Measurements from ENCODE around the gene TIMM10. TPM values are rescaled to one million over a fixed set of nuclear protein-coding genes. Genes with fewer than 3 reads are reported as not detected.

The TIMM10 gene
- total RNA-seq, 4 donors from 2014 or later = 23.5 to 29.0 (median 27.9) TPM

DNA sequence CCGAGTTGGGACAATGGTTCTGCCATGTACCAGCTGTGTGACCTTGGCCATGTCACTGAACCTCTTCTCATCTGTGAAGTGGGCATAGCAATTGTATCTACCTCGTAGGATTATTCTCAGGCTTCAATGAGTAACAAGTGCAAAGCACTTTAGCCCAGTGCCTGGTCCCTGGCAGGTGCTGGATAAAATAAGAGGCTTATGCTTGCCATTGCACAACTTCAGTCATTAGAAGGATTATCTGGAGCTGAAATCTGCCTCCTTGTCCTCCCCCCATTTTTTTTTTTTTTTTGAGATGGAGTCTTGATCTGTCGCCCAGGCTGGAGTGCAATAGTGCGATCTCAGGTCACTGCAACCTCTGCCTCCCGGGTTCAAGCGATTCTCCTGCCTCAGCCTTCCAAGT, 14.0 kb upstream of the TIMM10 start:
- Histone ChIP-seq H3K4me1 (no peaks in the 10 kb centered on the region), H3K27ac (no peak overlapping the region), H3K9me3 (no peaks in the 10 kb centered on the region), H3K36me3 (peaks cover 0 to 22% of the 10 kb centered on the region in 2 donors), H3K27me3 (peaks cover 3% of the 10 kb centered on the region), H3K4me3 (no peak overlapping the region)
- 79 to 92% methylated on average over 2 to 5 of the region's 6 CpGs for WGBS, 2 donors (ENCODE audit: low coverage in 1 of 2)
- TF ChIP-seq EP300 (IDR thresholded peaks at IDR 0.05) (no peak), CTCF (IDR thresholded peaks at IDR 0.05) (no peak), POLR2AphosphoS5 (IDR thresholded peaks at IDR 0.05) (no peak), POLR2A (IDR thresholded peaks at IDR 0.05) (no peak)
- no peak for ATAC-seq

GRCh38 chr11:57543593-57543992, 13.0 kb upstream of the TIMM10 start:
- Histone ChIP-seq H3K27ac (no peak overlapping the region), H3K4me3 (no peak overlapping the region), H3K9me3 (no peaks in the 10 kb centered on the region), H3K4me1 (no peaks in the 10 kb centered on the region), H3K36me3 (peaks cover 0 to 12% of the 10 kb centered on the region in 2 donors), H3K27me3 (peaks cover 3% of the 10 kb centered on the region)
- 30 to 62% methylated on average over 2 of the region's 6 CpGs for WGBS, 2 donors (ENCODE audit: low coverage in 1 of 2)
- no peak for TF ChIP-seq CTCF (IDR thresholded peaks at IDR 0.05)
- TF ChIP-seq POLR2A (IDR thresholded peaks at IDR 0.05) = no peak
- TF ChIP-seq EP300 (IDR thresholded peaks at IDR 0.05) = no peak
- no peak for TF ChIP-seq POLR2AphosphoS5 (IDR thresholded peaks at IDR 0.05)
- no peak for ATAC-seq

- Histone ChIP-seq H3K9me3 (no peaks in the 10 kb centered on the region), H3K4me1 (no peaks in the 10 kb centered on the region), H3K36me3 (peaks cover 0 to 2% of the 10 kb centered on the region in 2 donors), H3K27ac (no peak overlapping the region), H3K4me3 (no peak overlapping the region), H3K27me3 (peaks cover 3% of the 10 kb centered on the region)
- TF ChIP-seq POLR2AphosphoS5 (IDR thresholded peaks at IDR 0.05) (no peak), EP300 (IDR thresholded peaks at IDR 0.05) (no peak), CTCF (IDR thresholded peaks at IDR 0.05) (no peak), POLR2A (IDR thresholded peaks at IDR 0.05) (no peak)
- ATAC-seq = no peak
- 35% methylated on average over 4 of the region's 4 CpGs; no CpG with 5 or more reads in 1 of the 2 donors for WGBS, 2 donors (ENCODE audit: low coverage in 1 of 2)
Observed at GRCh38 chr11:57542582-57542981, 12.0 kb upstream of the TIMM10 start.

GRCh38 chr11:57541169-57541568, 10.6 kb upstream of the TIMM10 start:
- Histone ChIP-seq H3K27ac (no peak overlapping the region), H3K36me3 (no peaks in the 10 kb centered on the region), H3K27me3 (peaks cover 10% of the 10 kb centered on the region), H3K9me3 (no peaks in the 10 kb centered on the region), H3K4me1 (no peaks in the 10 kb centered on the region), H3K4me3 (no peak overlapping the region)
- ATAC-seq = no peak
- TF ChIP-seq POLR2AphosphoS5 (IDR thresholded peaks at IDR 0.05) = no peak
- TF ChIP-seq EP300 (IDR thresholded peaks at IDR 0.05) = no peak
- TF ChIP-seq POLR2A (IDR thresholded peaks at IDR 0.05) = no peak
- TF ChIP-seq CTCF (IDR thresholded peaks at IDR 0.05) = no peak
- WGBS, 2 donors (ENCODE audit: low coverage in 1 of 2) = 75 to 85% methylated on average over 4 to 5 of the region's 5 CpGs

- no peaks in the 10 kb centered on the region for H3K9me3 ChIP-seq
- H3K27ac ChIP-seq = no peak overlapping the region
- WGBS, 2 donors (ENCODE audit: low coverage in 1 of 2) = 60 to 71% methylated on average over 1 of the region's 1 CpG
- no peak for TF ChIP-seq POLR2A (IDR thresholded peaks at IDR 0.05)
- no peak for TF ChIP-seq POLR2AphosphoS5 (IDR thresholded peaks at IDR 0.05)
- TF ChIP-seq EP300 (IDR thresholded peaks at IDR 0.05) = no peak
- TF ChIP-seq CTCF (IDR thresholded peaks at IDR 0.05) = no peak
- no peaks in the 10 kb centered on the region for H3K4me1 ChIP-seq
- peaks cover 10% of the 10 kb centered on the region for H3K27me3 ChIP-seq
- no peak for ATAC-seq
- H3K4me3 ChIP-seq = no peak overlapping the region
- no peaks in the 10 kb centered on the region for H3K36me3 ChIP-seq
Observed at GRCh38 chr11:57539342-57539741, 8.8 kb upstream of the TIMM10 start.
